Common myeloid progenitor, CD34-positive (primary cell): ENCODE measurements around the gene SNX11.

Experiments
- CTCF ChIA-PET: fragments of 350-600 bp; sonication (Branson Sonifier 250); formaldehyde crosslinking; loops from one replicate; lab custom pipeline; 2021; ENCODE audit warnings: antibody characterized with exemption; lab: Charles Lee
- POLR2A ChIA-PET: fragments of 350-600 bp; sonication (Branson Sonifier 250); formaldehyde crosslinking; loops from one replicate; lab custom pipeline; 2021; ENCODE audit warnings: antibody characterized with exemption; lab: Charles Lee
- DNase-seq, 3 donors: peaks; one replicate each; pipeline versions ENCODE4 v3.0.0 to v3.0.0-alpha.2; 2013
- H3K27ac ChIP-seq, 2 experiments: 1 replicate in 1 of 2; 2 replicates in 1 of 2; pipeline ENCODE4 v1.7.0; 2013; ENCODE audit warnings: inconsistent platforms in 2 of 2, low read length in 2 of 2, mild to moderate bottlenecking in 2 of 2, low read depth in 1 of 2, moderate library complexity in 1 of 2; ENCODE audit not compliant: severe bottlenecking in 2 of 2, insufficient read depth in 1 of 2, poor library complexity in 1 of 2
- H3K27me3 ChIP-seq, 5 experiments: replicated peaks in 2 of 5; 1 replicate in 3 of 5; 2 replicates in 2 of 5; pipeline versions ENCODE4 v1.6.1 to v1.7.0; 2013; ENCODE audit warnings: low read length in 4 of 5, mild to moderate bottlenecking in 2 of 5, moderate library complexity in 2 of 5, inconsistent platforms in 1 of 5; ENCODE audit not compliant: insufficient read depth in 5 of 5, control insufficient read depth in 4 of 5
- H3K36me3 ChIP-seq, 4 experiments: 1 replicate in 2 of 4; 2 replicates in 2 of 4; pipeline versions ENCODE4 v1.6.1 to v1.7.0; 2013; ENCODE audit warnings: low read length in 3 of 4, control low read depth in 1 of 4, mild to moderate bottlenecking in 1 of 4; ENCODE audit not compliant: control insufficient read depth in 4 of 4, insufficient read depth in 4 of 4
- H3K4me1 ChIP-seq, 4 experiments: 1 replicate in 3 of 4; 2 replicates in 1 of 4; pipeline versions ENCODE4 v1.6.1 to v1.7.1; 2013; ENCODE audit warnings: low read length in 3 of 4, mild to moderate bottlenecking in 3 of 4, control low read depth in 1 of 4, inconsistent platforms in 1 of 4, moderate library complexity in 1 of 4; ENCODE audit not compliant: control insufficient read depth in 4 of 4, insufficient read depth in 4 of 4; ENCODE audit errors: control extremely low read depth in 1 of 4
- H3K4me3 ChIP-seq, 7 experiments: 1 replicate in 4 of 7; 2 replicates in 3 of 7; pipeline versions ENCODE4 v1.5.1 to v1.7.0; 2013; ENCODE audit warnings: mild to moderate bottlenecking in 7 of 7, low read length in 6 of 7, moderate library complexity in 6 of 7, inconsistent platforms in 2 of 7, low read depth in 2 of 7, control low read depth in 1 of 7; ENCODE audit not compliant: insufficient read depth in 4 of 7, control insufficient read depth in 1 of 7; ENCODE audit errors: extremely low read depth in 1 of 7
- H3K9me3 ChIP-seq, 5 experiments: 1 replicate in 4 of 5; 2 replicates in 1 of 5; pipeline versions ENCODE4 v1.6.1 to v1.7.1; 2013; ENCODE audit warnings: low read length in 4 of 5, mild to moderate bottlenecking in 2 of 5, inconsistent platforms in 1 of 5, low read depth in 1 of 5, moderate library complexity in 1 of 5; ENCODE audit not compliant: control insufficient read depth in 4 of 5, insufficient read depth in 2 of 5; ENCODE audit errors: control extremely low read depth in 1 of 5
- WGBS: methylation state at CpG from one replicate; pipeline ENCODE4 v1.1.5; 2013; ENCODE audit not compliant: insufficient coverage; 5-methylcytosine and 5-hydroxymethylcytosine counted together

The SNX11 gene

GRCh38 chr17:48127371-48128051 lies 19.9 kb downstream of the SNX11 start:
- no peaks in the 10 kb centered on the region for H3K9me3 ChIP-seq
- ChIA-PET CTCF (interaction anchor here (1.0 to 17.4 kb wide), 3 partner anchors 12 to 46 kb away, joined by 3 to 169 read pairs (median 4); no protein-coding TSS in a partner anchor), POLR2A (no interaction called here)
- no peak for DNase-seq
- H3K36me3 ChIP-seq: peaks cover 0 to 18% (median 17%) of the 10 kb centered on the region in 4 experiments
- H3K27ac ChIP-seq: no peak overlapping the region
- H3K4me1 ChIP-seq: no peaks in the 10 kb centered on the region
- no peaks in the 10 kb centered on the region for H3K27me3 ChIP-seq
- no peak overlapping the region for H3K4me3 ChIP-seq
- 88% methylated on average over 8 of the region's 9 CpGs for WGBS

- POLR2A ChIA-PET: interaction anchor here (0.7 kb wide), 1 partner anchor 26 kb away, joined by 3 read pairs; no protein-coding TSS in a partner anchor
Observed at GRCh38 chr17:48128400-48128799, 20.8 kb downstream of the SNX11 start.

GRCh38 chr17:48129981-48130380 lies 22.4 kb downstream of the SNX11 start:
- no peaks in the 10 kb centered on the region for H3K9me3 ChIP-seq
- peaks cover 0 to 7% (median 3%) of the 10 kb centered on the region in 4 experiments for H3K36me3 ChIP-seq
- WGBS: no CpG with 5 or more reads among the region's 5 CpGs
- ChIA-PET CTCF (interaction anchor here (0.6 to 17.4 kb wide), 8 partner anchors 25 to 103 kb away, joined by 3 to 169 read pairs (median 3); no protein-coding TSS in a partner anchor), POLR2A (no interaction called here)
- no peaks in the 10 kb centered on the region for H3K4me1 ChIP-seq
- no peak for DNase-seq
- H3K27ac ChIP-seq: no peak overlapping the region
- H3K27me3 ChIP-seq: no peaks in the 10 kb centered on the region
- no peak overlapping the region for H3K4me3 ChIP-seq

More at GRCh38 chr17:48128400-48128799, 20.8 kb downstream of the SNX11 start:
- Histone ChIP-seq H3K4me3 (no peak overlapping the region), H3K27me3 (no peaks in the 10 kb centered on the region), H3K4me1 (no peaks in the 10 kb centered on the region), H3K36me3 (peaks cover 0 to 12% (median 8%) of the 10 kb centered on the region in 4 experiments), H3K9me3 (no peaks in the 10 kb centered on the region), H3K27ac (no peak overlapping the region)
- CTCF ChIA-PET: interaction anchor here (0.9 to 17.4 kb wide), 4 partner anchors 31 to 103 kb away, joined by 3 to 169 read pairs (median 8); no protein-coding TSS in a partner anchor
- DNase-seq: no peak
- 82% methylated on average over 4 of the region's 5 CpGs for WGBS

GRCh38 chr17:48131216-48131824 lies 23.8 kb downstream of the SNX11 start:
- ChIA-PET POLR2A (no interaction called here), CTCF (interaction anchor here (0.7 to 17.4 kb wide), 7 partner anchors 13 to 105 kb away, joined by 3 to 169 read pairs (median 4); no protein-coding TSS in a partner anchor)
- peak; percentile 61 to 77 (median 65) for DNase-seq
- Histone ChIP-seq H3K9me3 (no peaks in the 10 kb centered on the region), H3K4me3 (no peak overlapping the region), H3K27me3 (no peaks in the 10 kb centered on the region), H3K36me3 (peaks cover 0 to under 1% (median 0%) of the 10 kb centered on the region in 4 experiments), H3K27ac (no peak overlapping the region), H3K4me1 (no peaks in the 10 kb centered on the region)
- 86% methylated on average over 1 of the region's 4 CpGs for WGBS

GRCh38 chr17:48132385-48132784 lies 24.8 kb downstream of the SNX11 start:
- 96% methylated on average over 5 of the region's 5 CpGs for WGBS
- POLR2A ChIA-PET: no interaction called here

GRCh38 chr17:48134912-48135480 lies 27.4 kb downstream of the SNX11 start:
- DNase-seq: peak in 1 of 3 donors; percentile 27
- H3K4me3 ChIP-seq: no peak overlapping the region
- H3K27me3 ChIP-seq: no peaks in the 10 kb centered on the region
- WGBS: 100% methylated on average over 1 of the region's 3 CpGs
- ChIA-PET POLR2A (no interaction called here), CTCF (interaction anchor here (0.8 to 17.4 kb wide), 8 partner anchors 9 to 105 kb away, joined by 3 to 169 read pairs (median 6); no protein-coding TSS in a partner anchor)
- H3K27ac ChIP-seq: no peak overlapping the region
- no peaks in the 10 kb centered on the region for H3K36me3 ChIP-seq
- H3K4me1 ChIP-seq: peaks cover 5 to 8% (median 7%) of the 10 kb centered on the region in 4 experiments
- no peaks in the 10 kb centered on the region for H3K9me3 ChIP-seq

More at GRCh38 chr17:48132385-48132784, 24.8 kb downstream of the SNX11 start:
- Histone ChIP-seq H3K9me3 (no peaks in the 10 kb centered on the region), H3K27ac (no peak overlapping the region), H3K4me3 (no peak overlapping the region), H3K4me1 (no peaks in the 10 kb centered on the region), H3K36me3 (no peaks in the 10 kb centered on the region), H3K27me3 (no peaks in the 10 kb centered on the region)
- no peak for DNase-seq
- CTCF ChIA-PET: interaction anchor here (1.2 to 17.4 kb wide), 10 partner anchors 8 to 106 kb away, joined by 3 to 169 read pairs (median 4); no protein-coding TSS in a partner anchor
